Measurements from ENCODE around the gene MREG. TPM values are rescaled to one million over a fixed set of nuclear protein-coding genes. Genes with fewer than 3 reads are reported as not detected.
A peak's percentile ranks its signal among the peaks of the same experiment; 100 is the strongest.

MREG gene
- total RNA-seq, 1 experiment from 2014 or later, result 23.0 TPM

GRCh38 chr2:215970425-215970824, 42.9 kb downstream of the MREG start:
- Histone ChIP-seq H3K79me2 (ENCODE audit: low read depth) (peaks cover 92% of the 10 kb centered on the region), H2AFZ (no peak overlapping the region), H3K36me3 (ENCODE audit: low read depth) (0 out of 2 replicates have a peak, but pooled peaks cover 4% of the 10 kb centered on the region), H3K9me3 (ENCODE audit: insufficient read depth, low read depth) (no peaks in the 10 kb centered on the region), H3K4me3 (no peak overlapping the region), H4K20me1 (ENCODE audit: insufficient read depth) (no peaks in the 10 kb centered on the region), H3K27me3 (ENCODE audit: insufficient read depth, low read depth) (no peaks in the 10 kb centered on the region), H3K27ac (no peak overlapping the region), H3K4me2 (no peak overlapping the region), H3K4me1 (replicated peaks; ENCODE audit: insufficient read depth) (peaks cover 89% of the 10 kb centered on the region), H3F3A (ENCODE audit: insufficient read depth, low read depth) (peaks cover 48% of the 10 kb centered on the region), H3K9me2 (ENCODE audit: insufficient read depth) (no peaks in the 10 kb centered on the region)
- TF ChIP-seq CTCF (conservative IDR thresholded peaks at IDR 0.05), result no peak
- no peak for TF ChIP-seq EZH2 (IDR thresholded peaks at IDR 0.05; ENCODE audit: low read depth)
- no peak for DNase-seq
- intact Hi-C loops (cut with micrococcal nuclease; ENCODE audit: unreplicated experiment), result loop anchor here (5.0 kb wide), 1 partner anchor 47 kb away; no protein-coding TSS in a partner anchor
- no TSS peak for BruUV-seq (replicated peaks)
- POLR2A ChIA-PET (ENCODE audit: unreplicated experiment), result no interaction called here
- CTCF ChIA-PET, result no interaction called here

GRCh38 chr2:215969131-215969841, 44.1 kb downstream of the MREG start:
- Histone ChIP-seq H3K4me2 (no peak overlapping the region), H3K9me2 (ENCODE audit: insufficient read depth) (no peaks in the 10 kb centered on the region), H3K4me3 (no peak overlapping the region), H4K20me1 (ENCODE audit: insufficient read depth) (no peaks in the 10 kb centered on the region), H3K4me1 (replicated peaks; ENCODE audit: insufficient read depth) (peaks cover 78% of the 10 kb centered on the region), H3K9me3 (ENCODE audit: insufficient read depth, low read depth) (no peaks in the 10 kb centered on the region), H3K27ac (no peak overlapping the region), H3K27me3 (ENCODE audit: insufficient read depth, low read depth) (no peaks in the 10 kb centered on the region), H2AFZ (no peak overlapping the region), H3K36me3 (ENCODE audit: low read depth) (0 out of 2 replicates have a peak, but pooled peaks cover 4% of the 10 kb centered on the region), H3F3A (ENCODE audit: insufficient read depth, low read depth) (peaks cover 44% of the 10 kb centered on the region), H3K79me2 (ENCODE audit: low read depth) (peaks cover 94% of the 10 kb centered on the region)
- intact Hi-C loops (cut with micrococcal nuclease; ENCODE audit: unreplicated experiment), result no loop called here
- ChIA-PET CTCF (no interaction called here), POLR2A (ENCODE audit: unreplicated experiment) (no interaction called here)
- TF ChIP-seq CTCF (conservative IDR thresholded peaks at IDR 0.05) (no peak), EZH2 (IDR thresholded peaks at IDR 0.05; ENCODE audit: low read depth) (no peak)
- BruUV-seq (replicated peaks), result no TSS peak
- DNase-seq, result no peak

GRCh38 chr2:215968499-215968898, 44.9 kb downstream of the MREG start:
- intact Hi-C loops (cut with micrococcal nuclease; ENCODE audit: unreplicated experiment), result no loop called here
- peaks cover 36% of the 10 kb centered on the region for H3F3A ChIP-seq (ENCODE audit: insufficient read depth, low read depth)
- H3K9me3 ChIP-seq (ENCODE audit: insufficient read depth, low read depth), result no peaks in the 10 kb centered on the region
- H3K9me2 ChIP-seq (ENCODE audit: insufficient read depth), result no peaks in the 10 kb centered on the region
- H3K27ac ChIP-seq, result 0 out of 2 replicates have a peak overlapping the region, but pooled peaks have one; percentile 2
- CTCF ChIA-PET, result no interaction called here
- peaks cover 96% of the 10 kb centered on the region for H3K79me2 ChIP-seq (ENCODE audit: low read depth)
- H3K4me1 ChIP-seq (replicated peaks; ENCODE audit: insufficient read depth), result peaks cover 70% of the 10 kb centered on the region
- H3K27me3 ChIP-seq (ENCODE audit: insufficient read depth, low read depth), result no peaks in the 10 kb centered on the region
- H2AFZ ChIP-seq, result no peak overlapping the region
- no peaks in the 10 kb centered on the region for H4K20me1 ChIP-seq (ENCODE audit: insufficient read depth)
- POLR2A ChIA-PET (ENCODE audit: unreplicated experiment), result no interaction called here
- no peak overlapping the region for H3K4me3 ChIP-seq
- TF ChIP-seq CTCF (conservative IDR thresholded peaks at IDR 0.05), result no peak
- no peak for TF ChIP-seq EZH2 (IDR thresholded peaks at IDR 0.05; ENCODE audit: low read depth)
- H3K4me2 ChIP-seq, result no peak overlapping the region
- BruUV-seq (replicated peaks), result no TSS peak
- H3K36me3 ChIP-seq (ENCODE audit: low read depth), result 0 out of 2 replicates have a peak, but pooled peaks cover 4% of the 10 kb centered on the region
- DNase-seq, result no peak

All from PC-9 (cell line).